ENCODE measurements around the gene IPCEF1.

- TF ChIP-seq CTCF (IDR thresholded peaks at IDR 0.05) = no peak
- no peak for TF ChIP-seq POLR2AphosphoS5 (IDR thresholded peaks at IDR 0.05; ENCODE audit: insufficient read depth in 1 of 2, low read depth in 1 of 2)
- TF ChIP-seq POLR2A (IDR thresholded peaks at IDR 0.05) = no peak
These were observed 88.1 kb downstream of the IPCEF1 start for GRCh38 chr6:154268486-154268885.
